Measurements from ENCODE around the gene ST6GALNAC2.

Gene ST6GALNAC2

DNA sequence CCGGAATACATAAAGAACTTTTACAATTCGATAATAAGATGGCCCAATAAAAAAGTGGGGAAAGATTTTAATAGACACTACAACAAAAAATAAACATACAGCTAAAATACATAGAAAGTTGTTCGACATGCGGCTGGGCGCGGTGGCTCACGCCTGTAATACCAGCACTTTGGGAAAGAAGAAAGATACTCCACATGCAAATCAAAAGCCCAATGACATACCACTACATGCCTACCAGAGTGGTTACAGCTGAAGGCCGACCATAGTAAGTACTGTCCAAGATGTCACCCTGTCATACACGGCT, 36.5 kb downstream of the ST6GALNAC2 start:
- H3K36me3 ChIP-seq (ENCODE audit: insufficient read depth) = no peaks in the 10 kb centered on the region
- no peak overlapping the region for H3K4me3 ChIP-seq (IDR thresholded peaks at IDR 0.05; ENCODE audit: insufficient read depth, low read depth, low read length)
- TF ChIP-seq, protein P1, sequence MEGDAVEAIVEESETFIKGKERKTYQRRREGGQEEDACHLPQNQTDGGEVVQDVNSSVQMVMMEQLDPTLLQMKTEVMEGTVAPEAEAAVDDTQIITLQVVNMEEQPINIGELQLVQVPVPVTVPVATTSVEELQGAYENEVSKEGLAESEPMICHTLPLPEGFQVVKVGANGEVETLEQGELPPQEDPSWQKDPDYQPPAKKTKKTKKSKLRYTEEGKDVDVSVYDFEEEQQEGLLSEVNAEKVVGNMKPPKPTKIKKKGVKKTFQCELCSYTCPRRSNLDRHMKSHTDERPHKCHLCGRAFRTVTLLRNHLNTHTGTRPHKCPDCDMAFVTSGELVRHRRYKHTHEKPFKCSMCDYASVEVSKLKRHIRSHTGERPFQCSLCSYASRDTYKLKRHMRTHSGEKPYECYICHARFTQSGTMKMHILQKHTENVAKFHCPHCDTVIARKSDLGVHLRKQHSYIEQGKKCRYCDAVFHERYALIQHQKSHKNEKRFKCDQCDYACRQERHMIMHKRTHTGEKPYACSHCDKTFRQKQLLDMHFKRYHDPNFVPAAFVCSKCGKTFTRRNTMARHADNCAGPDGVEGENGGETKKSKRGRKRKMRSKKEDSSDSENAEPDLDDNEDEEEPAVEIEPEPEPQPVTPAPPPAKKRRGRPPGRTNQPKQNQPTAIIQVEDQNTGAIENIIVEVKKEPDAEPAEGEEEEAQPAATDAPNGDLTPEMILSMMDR (conservative IDR thresholded peaks at IDR 0.05; ENCODE audit: low read depth, low read length) = no peak
- peaks cover 2% of the 10 kb centered on the region; the same call in 1 of the 2 replicates for H3K27me3 ChIP-seq (ENCODE audit: insufficient read depth, low read depth)
- H3K4me2 ChIP-seq = no peak overlapping the region
- H3K4me1 ChIP-seq (ENCODE audit: low read depth, poor library complexity, severe bottlenecking) = no peaks in the 10 kb centered on the region
- no peak overlapping the region for H3K9ac ChIP-seq
- H3K79me2 ChIP-seq (ENCODE audit: insufficient read depth, low read depth) = no peaks in the 10 kb centered on the region
- no peak overlapping the region for H2AFZ ChIP-seq (ENCODE audit: low read depth)
- no peak overlapping the region for H3K27ac ChIP-seq
- no peaks in the 10 kb centered on the region for H4K20me1 ChIP-seq (ENCODE audit: insufficient read depth)

GRCh38 chr17:76548378-76549214, 37.1 kb downstream of the ST6GALNAC2 start:
- Histone ChIP-seq H3K9ac (no peak overlapping the region), H3K4me2 (no peak overlapping the region), H3K27me3 (ENCODE audit: insufficient read depth, low read depth) (peaks cover 7% of the 10 kb centered on the region), H4K20me1 (ENCODE audit: insufficient read depth) (no peaks in the 10 kb centered on the region), H3K27ac (no peak overlapping the region), H3K4me3 (IDR thresholded peaks at IDR 0.05; ENCODE audit: insufficient read depth, low read depth, low read length) (no peak overlapping the region), H3K36me3 (ENCODE audit: insufficient read depth) (no peaks in the 10 kb centered on the region), H3K4me1 (ENCODE audit: low read depth, poor library complexity, severe bottlenecking) (no peaks in the 10 kb centered on the region), H3K79me2 (ENCODE audit: insufficient read depth, low read depth) (no peaks in the 10 kb centered on the region), H2AFZ (ENCODE audit: low read depth) (no peak overlapping the region)
- TF ChIP-seq, protein P1 (conservative IDR thresholded peaks at IDR 0.05; ENCODE audit: low read depth, low read length) = no peak

- Histone ChIP-seq H3K9ac (no peak overlapping the region), H3K4me2 (no peak overlapping the region), H3K27ac (no peak overlapping the region), H2AFZ (ENCODE audit: low read depth) (no peak overlapping the region), H4K20me1 (ENCODE audit: insufficient read depth) (no peaks in the 10 kb centered on the region), H3K4me3 (IDR thresholded peaks at IDR 0.05; ENCODE audit: insufficient read depth, low read depth, low read length) (no peak overlapping the region), H3K36me3 (ENCODE audit: insufficient read depth) (no peaks in the 10 kb centered on the region), H3K4me1 (ENCODE audit: low read depth, poor library complexity, severe bottlenecking) (no peaks in the 10 kb centered on the region), H3K27me3 (ENCODE audit: insufficient read depth, low read depth) (peaks cover 16% of the 10 kb centered on the region), H3K79me2 (ENCODE audit: insufficient read depth, low read depth) (no peaks in the 10 kb centered on the region)
- TF ChIP-seq, protein P1 (conservative IDR thresholded peaks at IDR 0.05; ENCODE audit: low read depth, low read length) = 0 out of 2 replicates have a peak, but pooled peaks have one; percentile 10
These were observed 37.9 kb downstream of the ST6GALNAC2 start for GRCh38 chr17:76547642-76548202.

DNA sequence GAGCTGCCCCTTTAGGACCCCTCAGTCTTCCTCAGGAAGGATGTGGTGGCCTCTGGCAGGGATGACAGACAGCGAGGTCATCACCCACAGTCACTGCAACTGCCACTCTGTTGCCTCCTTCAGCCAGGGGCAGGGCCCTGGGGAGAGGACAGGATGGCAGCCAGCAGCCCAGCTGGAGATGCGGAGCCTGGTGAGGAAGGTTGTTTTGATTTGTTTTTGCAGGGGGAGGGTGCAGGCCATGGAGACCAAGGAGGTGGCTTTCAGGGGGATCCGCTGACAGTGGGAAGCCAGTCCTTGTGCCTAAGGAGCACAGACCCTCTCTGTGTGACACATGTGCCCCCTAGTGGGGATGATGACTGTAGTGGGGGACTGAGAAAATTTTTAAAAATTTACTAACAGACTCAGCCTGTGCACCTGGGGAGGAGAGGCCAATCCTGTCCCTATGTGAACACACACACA, 38.4 kb downstream of the ST6GALNAC2 start:
- Histone ChIP-seq H4K20me1 (ENCODE audit: insufficient read depth) (no peaks in the 10 kb centered on the region), H3K4me3 (IDR thresholded peaks at IDR 0.05; ENCODE audit: insufficient read depth, low read depth, low read length) (no peak overlapping the region), H3K79me2 (ENCODE audit: insufficient read depth, low read depth) (no peaks in the 10 kb centered on the region), H3K36me3 (ENCODE audit: insufficient read depth) (no peaks in the 10 kb centered on the region), H3K27me3 (ENCODE audit: insufficient read depth, low read depth) (peaks cover 21% of the 10 kb centered on the region), H3K27ac (no peak overlapping the region), H3K4me1 (ENCODE audit: low read depth, poor library complexity, severe bottlenecking) (no peaks in the 10 kb centered on the region), H3K4me2 (no peak overlapping the region), H2AFZ (ENCODE audit: low read depth) (no peak overlapping the region), H3K9ac (no peak overlapping the region)
- TF ChIP-seq, protein P1 (conservative IDR thresholded peaks at IDR 0.05; ENCODE audit: low read depth, low read length) = peak; percentile 82
